Activated T-helper 1 cell treated with Interleukin-2 at 50 U/mL for 16 hours (primary cell): ENCODE results near the gene KLF9.

Experiments
- DNase-seq: peaks from one replicate; pipeline ENCODE4 v3.0.0-alpha.2; 2020; ENCODE audit warnings: low read depth

Gene KLF9

GRCh38 chr9:70421272-70422180 lies 7.1 kb upstream of the KLF9 start:
- peak; percentile 17 for DNase-seq

- DNase-seq, result peak; percentile 31
These were observed 6.2 kb upstream of the KLF9 start for GRCh38 chr9:70420441-70421271.

GRCh38 chr9:70419556-70420440 lies 5.3 kb upstream of the KLF9 start:
- peak; percentile 80 for DNase-seq

DNA sequence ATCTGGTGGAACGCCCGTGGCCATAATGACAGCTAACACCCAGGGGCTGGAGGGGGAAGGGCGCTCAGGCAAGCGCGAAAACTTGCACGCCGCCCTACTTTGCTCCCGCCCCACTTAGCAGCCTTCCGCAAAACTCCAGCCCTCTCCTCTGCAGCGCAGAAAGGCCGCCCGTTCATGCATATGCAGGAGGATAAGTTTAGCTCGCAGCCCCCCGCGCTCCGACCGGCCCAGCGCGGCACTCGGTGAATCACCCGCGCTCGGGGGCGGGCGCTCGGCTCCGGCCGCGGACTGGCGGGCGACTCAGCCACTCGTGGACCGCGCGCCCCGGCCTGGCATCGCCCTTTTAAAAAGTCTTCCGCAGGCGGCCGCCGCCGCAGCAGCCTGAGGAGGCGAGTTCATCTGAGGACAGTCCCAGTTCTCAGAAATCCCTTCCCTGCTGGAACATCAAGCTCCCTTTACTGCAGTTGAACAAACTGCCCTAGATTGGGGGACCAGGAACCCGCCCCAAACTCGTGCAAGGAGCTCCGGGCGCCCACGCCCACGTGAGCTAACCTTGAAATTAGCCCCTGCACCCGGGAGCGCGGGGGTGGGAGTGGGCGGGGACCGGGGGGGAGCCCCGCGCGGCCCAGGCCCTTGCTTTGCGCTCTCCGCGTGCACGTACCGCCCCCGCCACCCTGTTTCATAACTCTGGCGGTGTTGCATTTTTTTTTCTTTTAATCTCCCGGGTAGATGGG lies 4.5 kb upstream of the KLF9 start:
- DNase-seq, result peak; percentile 67

DNA sequence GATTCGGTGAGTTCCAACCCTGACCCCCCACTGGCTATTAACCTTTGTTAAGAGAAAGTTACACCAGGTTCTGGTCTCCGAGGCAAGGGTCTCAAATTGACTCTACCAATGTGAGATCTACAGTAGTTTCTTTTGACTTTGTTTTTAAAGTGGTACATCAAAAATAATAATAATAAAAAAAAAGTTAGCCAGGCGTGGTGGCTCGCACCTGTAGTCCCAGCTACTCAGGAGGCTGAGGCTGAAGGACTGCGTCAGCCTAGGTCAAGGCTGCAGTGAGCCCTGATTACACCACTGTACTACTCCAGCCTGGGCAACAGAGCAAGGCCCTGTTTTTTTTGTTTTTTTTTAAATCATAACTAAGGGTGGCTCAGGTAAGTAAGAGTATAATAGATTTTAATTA lies 1.0 kb upstream of the KLF9 start:
- DNase-seq, result no peak

DNA sequence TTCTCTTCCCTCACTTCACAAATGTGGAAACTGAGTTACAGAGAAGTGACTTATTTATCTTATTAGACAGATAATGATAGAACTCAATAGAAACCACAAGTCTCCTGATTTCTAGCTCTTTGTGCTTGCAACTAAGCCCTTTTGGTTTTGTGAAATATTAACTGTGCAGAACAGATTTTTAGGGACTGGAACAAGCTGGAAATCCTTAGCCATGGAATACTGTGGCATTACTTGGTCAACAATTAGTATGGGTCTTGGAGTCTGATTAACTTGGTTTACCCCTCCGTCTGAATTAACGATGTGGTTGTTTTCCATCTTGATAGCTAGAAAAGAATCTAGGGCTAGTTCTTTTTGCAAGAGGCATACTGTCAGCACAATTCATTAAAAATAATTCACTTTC lies 584 bp upstream of the KLF9 start:
- DNase-seq, result no peak

GRCh38 chr9:70413464-70413798 lies 1.0 kb downstream of the KLF9 start:
- DNase-seq, result peak; percentile 54

DNA sequence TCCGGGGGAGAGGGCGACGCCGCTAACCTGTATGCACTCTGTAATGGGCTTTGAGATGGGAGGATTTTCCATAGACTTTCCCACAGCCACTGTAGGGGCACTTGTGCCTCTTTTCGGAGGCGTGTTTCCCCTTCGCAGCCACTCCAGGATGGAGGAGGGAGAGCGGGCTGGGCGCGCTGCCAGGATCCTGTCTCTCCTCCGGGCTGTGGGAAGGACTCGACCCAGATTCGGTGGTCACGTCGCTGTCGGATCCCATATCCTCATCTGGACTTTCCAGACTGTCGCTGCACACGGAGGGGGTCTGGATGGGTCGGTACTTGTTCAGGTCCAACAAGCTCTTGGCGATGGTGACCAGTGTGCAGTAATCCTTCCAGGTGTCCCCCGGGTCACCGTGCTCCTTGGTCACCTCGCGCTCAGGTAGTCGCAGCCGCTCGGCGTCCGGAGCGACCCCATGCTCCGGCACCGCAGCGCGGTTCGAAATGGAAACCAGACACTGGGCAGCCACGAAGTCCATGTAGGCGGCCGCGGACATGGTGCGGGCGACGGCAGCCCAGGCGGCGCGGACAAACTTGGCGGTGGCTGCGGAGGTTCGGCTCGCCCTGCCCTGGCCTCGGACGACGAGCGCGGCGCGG lies 1.5 kb downstream of the KLF9 start:
- peak; percentile 16 for DNase-seq

- peak; percentile 56 for DNase-seq
These were observed 2.3 kb downstream of the KLF9 start for GRCh38 chr9:70411930-70412831.

DNA sequence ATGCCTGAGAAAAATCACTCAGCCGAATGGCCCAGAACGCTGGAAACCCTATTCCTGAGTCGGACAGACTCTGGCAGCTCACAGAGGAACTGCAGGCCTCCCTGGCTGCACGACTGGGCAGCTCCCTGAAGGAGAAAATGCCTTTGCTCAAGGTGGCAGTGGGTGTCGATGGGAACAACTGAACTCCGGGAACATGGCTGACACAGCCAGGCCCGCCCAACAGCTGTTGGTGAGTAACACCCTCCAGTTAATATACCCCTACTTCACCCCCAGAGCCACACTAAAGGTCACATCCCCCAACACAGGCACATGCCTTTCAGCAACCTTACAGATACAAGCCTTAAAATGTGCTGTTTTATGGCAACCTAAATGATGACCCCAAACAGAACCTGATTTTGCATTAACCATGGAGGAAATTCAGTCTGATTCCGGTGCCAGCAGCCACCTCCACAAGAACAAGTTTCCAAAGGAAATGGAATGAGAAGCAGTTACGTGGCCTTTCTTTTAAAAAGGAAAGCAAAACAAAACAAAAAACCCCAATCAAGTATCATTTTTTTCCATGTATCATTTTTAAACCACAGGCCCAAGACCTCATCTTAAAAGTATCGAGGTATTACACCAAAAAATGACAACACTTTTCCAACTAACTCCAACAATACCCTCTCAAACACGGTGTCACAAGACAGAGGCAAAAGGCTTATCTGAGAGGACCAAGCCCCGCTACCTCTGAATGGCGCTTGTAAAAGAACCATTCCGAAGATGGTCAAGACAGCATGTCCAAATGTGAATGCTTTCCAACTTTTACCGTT lies 3.1 kb downstream of the KLF9 start:
- DNase-seq, result no peak

GRCh38 chr9:70410368-70410767 lies 4.1 kb downstream of the KLF9 start:
- no peak for DNase-seq

GRCh38 chr9:70409800-70410199 lies 4.7 kb downstream of the KLF9 start:
- no peak for DNase-seq

DNA sequence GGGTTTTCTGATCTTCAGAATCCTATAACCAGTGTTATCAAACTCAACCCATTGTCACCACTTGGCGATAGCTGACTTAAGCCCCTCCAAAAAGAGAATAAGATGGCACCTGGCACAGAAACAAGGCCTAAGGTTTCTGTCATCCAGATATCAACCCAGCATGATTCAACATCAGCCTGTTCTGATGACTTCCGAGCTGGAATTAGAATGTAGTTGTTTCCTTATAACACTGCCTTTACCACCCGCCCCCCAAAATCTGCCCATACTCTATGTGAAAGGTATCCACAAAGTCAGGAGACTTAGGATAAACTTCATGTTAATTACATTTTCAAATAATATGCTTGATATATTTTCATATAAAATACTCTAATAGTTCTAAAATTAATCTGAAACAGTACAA lies 5.2 kb downstream of the KLF9 start:
- no peak for DNase-seq

DNA sequence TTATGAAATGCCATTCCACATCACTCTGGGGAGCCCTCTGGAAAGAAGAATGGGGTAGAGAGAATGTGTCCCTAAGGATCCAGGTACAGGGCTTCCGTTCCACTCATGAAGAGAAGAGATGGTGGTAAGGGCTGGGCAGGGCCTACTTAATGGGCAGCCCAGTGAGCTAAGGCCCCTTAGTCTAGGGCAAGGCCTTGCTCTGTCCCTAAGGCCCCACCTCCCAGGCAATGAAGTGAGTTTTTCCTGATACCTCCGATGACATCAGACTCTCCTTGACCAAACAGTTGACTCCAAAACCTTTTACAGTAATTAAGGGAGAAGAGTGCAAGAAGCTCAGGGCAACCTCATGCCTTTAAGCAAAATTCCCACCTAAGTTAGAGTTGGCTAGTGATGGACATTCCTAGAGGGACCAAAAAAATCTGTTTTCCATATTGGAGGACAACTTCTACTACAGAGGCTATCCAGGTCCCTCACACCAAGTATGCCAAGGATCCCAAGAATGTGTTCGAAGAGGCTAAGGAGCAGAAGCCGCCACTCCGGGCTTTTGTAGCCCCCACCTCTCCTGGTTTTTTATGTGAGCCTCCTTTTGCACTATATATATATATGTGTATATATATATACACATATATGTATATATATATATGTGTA lies 5.9 kb downstream of the KLF9 start:
- no peak for DNase-seq

DNA sequence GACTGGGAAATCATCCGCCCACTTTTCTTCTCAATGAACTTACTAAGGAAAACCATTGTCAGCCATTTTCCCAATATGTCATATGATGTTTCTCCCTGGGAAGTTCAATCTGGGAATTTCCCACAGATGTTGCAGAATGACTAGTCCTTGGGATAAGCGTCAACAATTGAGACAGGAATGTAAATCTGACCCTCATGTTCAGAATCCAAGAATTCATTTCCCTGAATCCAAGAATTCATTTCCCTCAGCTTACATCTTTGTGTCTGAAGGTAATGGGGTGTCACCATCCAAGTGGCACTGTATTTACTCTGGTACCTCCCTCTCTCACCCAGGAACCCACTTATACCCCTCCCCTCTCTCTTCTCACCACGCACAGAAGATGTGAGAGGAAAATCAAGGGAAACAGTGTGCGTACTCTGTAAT lies 7.4 kb downstream of the KLF9 start:
- DNase-seq, result no peak

DNA sequence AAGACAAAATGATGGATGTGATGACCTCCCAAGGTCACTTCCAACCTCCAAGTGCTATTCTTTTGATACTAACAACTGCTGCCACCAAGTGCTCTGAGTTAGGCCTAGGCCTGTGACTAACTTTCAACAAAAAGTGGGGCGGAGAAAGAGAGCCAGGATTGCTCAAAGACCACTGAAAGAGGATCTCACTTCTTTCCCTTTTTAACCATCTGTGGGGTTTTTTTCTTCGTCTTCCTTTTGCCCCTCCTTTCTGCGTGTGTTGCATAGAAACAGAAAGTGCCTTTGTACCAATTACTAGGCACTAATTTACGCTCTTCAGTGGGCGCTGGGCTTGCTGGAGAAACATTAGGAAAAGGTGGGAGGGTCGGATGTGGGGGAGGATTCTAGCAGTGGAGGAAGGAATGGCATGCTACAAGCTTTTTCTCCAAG lies 8.0 kb downstream of the KLF9 start:
- DNase-seq, result no peak

DNA sequence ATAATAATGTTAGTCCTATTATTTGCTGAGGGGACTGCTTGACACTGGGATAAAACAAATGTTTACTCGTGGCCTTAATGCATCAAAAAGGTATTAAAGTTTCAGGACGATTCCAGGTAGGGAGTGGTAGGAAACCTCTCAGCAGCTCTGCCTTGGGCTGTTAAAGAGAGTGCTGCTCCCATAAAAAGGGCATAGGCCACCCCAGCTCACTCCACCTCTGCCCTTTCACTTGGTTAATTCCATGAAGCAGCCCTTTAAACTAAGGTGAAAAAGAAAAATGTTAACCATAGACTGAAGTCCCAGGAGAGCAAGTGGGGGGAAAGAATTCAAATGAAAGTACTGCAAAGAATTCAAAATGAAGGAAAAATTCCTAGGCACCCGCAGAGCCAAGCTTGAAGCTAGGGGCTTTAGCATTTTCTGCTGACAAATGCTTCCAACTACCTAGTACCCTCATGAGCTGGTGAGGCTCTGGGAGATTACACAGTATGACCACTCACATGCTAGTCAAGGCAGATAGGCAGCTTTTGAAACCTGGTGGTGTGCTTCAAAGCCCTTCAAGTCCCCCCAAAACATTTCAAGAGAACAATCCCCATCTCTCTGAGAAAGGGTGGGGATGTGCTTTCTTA lies 8.5 kb downstream of the KLF9 start:
- DNase-seq, result no peak

DNA sequence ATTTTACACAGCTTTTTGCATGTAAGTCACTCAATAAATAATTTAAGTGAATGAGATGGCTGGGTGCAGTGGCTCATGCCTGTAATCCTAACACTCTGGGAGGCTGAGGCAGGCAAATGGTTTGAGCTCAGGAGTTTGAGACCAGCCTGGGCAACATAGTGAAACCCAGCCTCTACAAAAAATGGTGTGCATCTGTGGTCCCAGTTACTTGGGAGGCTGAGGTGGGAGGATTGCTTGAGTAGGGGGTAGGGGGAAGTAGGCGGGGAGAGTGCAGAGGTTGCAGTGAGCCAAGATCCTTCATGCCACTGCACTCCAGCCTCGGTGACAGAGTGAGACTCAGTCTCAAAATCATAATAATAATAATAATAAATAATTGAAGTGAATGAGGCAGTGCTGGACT lies 10.2 kb downstream of the KLF9 start:
- DNase-seq, result no peak
